ENCODE measurements around the gene RUVBL2. TPM values are rescaled to one million over a fixed set of nuclear protein-coding genes. Genes with fewer than 3 reads are reported as not detected.

Gene RUVBL2
- 63.8 TPM for total RNA-seq
- 10 to 100 TPM; 55.3 to 72.5 (median 66.9) TPM for polyA plus RNA-seq (ENCODE audit: insufficient read depth in 1 of 8, insufficient read length in 8 of 8, low replicate concordance in 1 of 8)
- long read RNA-seq, donor 1, transcript RUVBL2-206 (15 exons, 2,009 nt) = major isoform, 8 of 8 reads
- long read RNA-seq, donor 1, partial matches to known transcripts = 0 of 8 reads
- long read RNA-seq, donor 1, other reads (novel, unspliced or antisense) = 0 of 8 reads
- long read RNA-seq, donor 2 = 0 reads
- long read RNA-seq, donor 3, transcript RUVBL2-206 (15 exons, 2,009 nt) = major isoform, 12 of 13 reads
- long read RNA-seq, donor 3, partial matches to known transcripts = 0 of 13 reads
- long read RNA-seq, donor 3, other reads (novel, unspliced or antisense) = 0 of 13 reads
- long read RNA-seq, donor 4, transcript RUVBL2-206 (15 exons, 2,009 nt) = major isoform, 9 of 10 reads
- long read RNA-seq, donor 4, partial matches to known transcripts = 0 of 10 reads
- long read RNA-seq, donor 4, other reads (novel, unspliced or antisense) = 0 of 10 reads
- long read RNA-seq, donor 5, transcript RUVBL2-206 (15 exons, 2,009 nt) = major isoform, 36 of 51 reads
- long read RNA-seq, donor 5, partial matches to known transcripts = 5 of 51 reads
- long read RNA-seq, donor 5, other reads (novel, unspliced or antisense) = 5 of 51 reads
- long read RNA-seq, donor 6, transcript RUVBL2-206 (15 exons, 2,009 nt) = major isoform, 27 of 41 reads
- long read RNA-seq, donor 6, partial matches to known transcripts = 10 of 41 reads
- long read RNA-seq, donor 6, other reads (novel, unspliced or antisense) = 0 of 41 reads
- long read RNA-seq, donor 7, transcript RUVBL2-206 (15 exons, 2,009 nt) = major isoform, 15 of 19 reads
- long read RNA-seq, donor 7, partial matches to known transcripts = 0 of 19 reads
- long read RNA-seq, donor 7, other reads (novel, unspliced or antisense) = 0 of 19 reads
- long read RNA-seq, donor 8, transcript RUVBL2-206 (15 exons, 2,009 nt) = major isoform, 8 of 9 reads
- long read RNA-seq, donor 8, partial matches to known transcripts = 0 of 9 reads
- long read RNA-seq, donor 8, other reads (novel, unspliced or antisense) = 0 of 9 reads
- long read RNA-seq, donor 9, transcript RUVBL2-206 (15 exons, 2,009 nt) = major isoform, 9 of 14 reads
- long read RNA-seq, donor 9, partial matches to known transcripts = 0 of 14 reads
- long read RNA-seq, donor 9, other reads (novel, unspliced or antisense) = 0 of 14 reads
- long read RNA-seq, donor 10, transcript RUVBL2-206 (15 exons, 2,009 nt) = major isoform, 10 of 11 reads
- long read RNA-seq, donor 10, partial matches to known transcripts = 0 of 11 reads
- long read RNA-seq, donor 10, other reads (novel, unspliced or antisense) = 0 of 11 reads
- long read RNA-seq, donor 11, transcript RUVBL2-206 (15 exons, 2,009 nt) = major isoform, 12 of 13 reads
- long read RNA-seq, donor 11, partial matches to known transcripts = 0 of 13 reads
- long read RNA-seq, donor 11, other reads (novel, unspliced or antisense) = 0 of 13 reads

DNA sequence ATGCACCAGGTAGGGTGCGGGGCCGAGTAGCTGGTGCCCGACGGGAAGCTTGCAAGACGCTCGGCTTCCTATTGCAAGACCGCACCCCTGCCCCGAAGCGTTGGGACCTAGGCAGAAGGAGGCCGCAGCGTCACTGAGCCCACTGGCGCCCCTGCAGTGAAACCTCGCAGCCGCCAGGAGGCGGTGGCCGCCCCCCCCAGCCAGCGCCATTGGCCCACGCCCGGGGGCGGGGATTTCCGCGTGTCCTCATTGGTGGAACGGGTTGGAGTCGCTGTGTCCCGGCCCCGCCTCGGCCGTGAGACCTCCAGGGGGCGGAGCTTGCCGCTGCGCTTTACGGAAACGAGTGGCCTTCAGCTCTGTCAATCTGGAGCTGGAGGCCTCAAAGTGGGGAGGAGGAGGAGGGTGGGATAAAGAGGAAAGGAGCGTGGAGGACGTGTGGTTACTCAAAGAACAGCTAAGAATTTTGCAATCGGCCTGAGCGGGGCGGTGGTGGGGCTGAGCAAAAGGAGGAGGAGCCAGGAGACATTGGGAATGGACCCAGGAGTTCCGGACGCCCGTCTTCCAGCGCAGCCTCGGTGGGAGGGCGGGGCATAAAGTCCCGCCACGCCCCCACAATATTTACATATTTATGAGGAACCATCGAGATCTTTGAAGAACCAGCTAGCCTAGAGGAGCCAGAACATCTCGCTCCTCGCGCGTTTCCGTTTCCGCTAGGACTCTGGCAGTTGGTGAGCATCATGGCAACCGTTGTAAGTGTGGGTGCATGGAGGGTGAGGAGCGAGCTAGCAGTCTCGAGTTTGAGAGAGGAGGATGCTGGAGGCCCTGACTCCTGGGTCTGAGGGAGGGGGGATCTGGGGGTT lies at the start of gene RUVBL2, which contains the start of gene GYS1:
Gene RUVBL2 (plus strand): TSS at position 713 of the 860 bp plus-strand sequence. CDS start 25 bp downstream, at position 738.
Gene GYS1 (minus strand): TSS at position 135 of the 860 bp plus-strand sequence. CDS start 197 bp downstream, outside the sequence.
- DNase-seq = peak; percentile 100
- no peaks in the 10 kb centered on the region for H3K9me3 ChIP-seq (replicated peaks; ENCODE audit: control insufficient read depth, low read depth, low read length)
- no peaks in the 10 kb centered on the region for H3K27me3 ChIP-seq (ENCODE audit: control insufficient read depth, insufficient read depth, low read length)
- peak within 1 kb of the TSS; percentile 98 for H3K4me3 ChIP-seq (ENCODE audit: low read length)
- peaks cover 52% of the 10 kb centered on the region for H3K4me1 ChIP-seq (ENCODE audit: control insufficient read depth, insufficient read depth, low read length)
- peaks cover 25% of the 10 kb centered on the region for H3K36me3 ChIP-seq (ENCODE audit: control insufficient read depth, insufficient read depth, low read length)
- peak within 1 kb of the TSS; percentile 100 for H3K27ac ChIP-seq (ENCODE audit: low read length)
- WGBS (ENCODE audit: insufficient coverage) = under 1% methylated on average over 43 of the region's 56 CpGs

- no peak for DNase-seq
- H3K4me1 ChIP-seq (ENCODE audit: control insufficient read depth, insufficient read depth, low read length) = peaks cover 7% of the 10 kb centered on the region
- H3K27me3 ChIP-seq (ENCODE audit: control insufficient read depth, insufficient read depth, low read length) = peaks cover 2% of the 10 kb centered on the region
- 74% methylated on average over 4 of the region's 5 CpGs for WGBS (ENCODE audit: insufficient coverage)
- H3K9me3 ChIP-seq (replicated peaks; ENCODE audit: control insufficient read depth, low read depth, low read length) = peaks cover 11% of the 10 kb centered on the region
- H3K36me3 ChIP-seq (ENCODE audit: control insufficient read depth, insufficient read depth, low read length) = no peaks in the 10 kb centered on the region
- H3K27ac ChIP-seq (ENCODE audit: low read length) = no peak overlapping the region
- no peak overlapping the region for H3K4me3 ChIP-seq (ENCODE audit: low read length)
Observed at GRCh38 chr19:48945415-48945814, 48.3 kb upstream of the RUVBL2 start.

GRCh38 chr19:48945817-48946216 lies 47.9 kb upstream of the RUVBL2 start:
- H3K4me3 ChIP-seq (ENCODE audit: low read length) = no peak overlapping the region
- peaks cover 2% of the 10 kb centered on the region for H3K27me3 ChIP-seq (ENCODE audit: control insufficient read depth, insufficient read depth, low read length)
- peaks cover 7% of the 10 kb centered on the region for H3K4me1 ChIP-seq (ENCODE audit: control insufficient read depth, insufficient read depth, low read length)
- no peak overlapping the region for H3K27ac ChIP-seq (ENCODE audit: low read length)
- DNase-seq = no peak
- peaks cover 9% of the 10 kb centered on the region for H3K9me3 ChIP-seq (replicated peaks; ENCODE audit: control insufficient read depth, low read depth, low read length)
- H3K36me3 ChIP-seq (ENCODE audit: control insufficient read depth, insufficient read depth, low read length) = no peaks in the 10 kb centered on the region
- 86% methylated on average over 1 of the region's 2 CpGs for WGBS (ENCODE audit: insufficient coverage)

GRCh38 chr19:48946463-48947257 lies 47.0 kb upstream of the RUVBL2 start:
- Histone ChIP-seq H3K27ac (ENCODE audit: low read length) (no peak overlapping the region), H3K36me3 (ENCODE audit: control insufficient read depth, insufficient read depth, low read length) (no peaks in the 10 kb centered on the region), H3K4me1 (ENCODE audit: control insufficient read depth, insufficient read depth, low read length) (peaks cover 7% of the 10 kb centered on the region), H3K27me3 (ENCODE audit: control insufficient read depth, insufficient read depth, low read length) (no peaks in the 10 kb centered on the region), H3K9me3 (replicated peaks; ENCODE audit: control insufficient read depth, low read depth, low read length) (peaks cover 3% of the 10 kb centered on the region), H3K4me3 (ENCODE audit: low read length) (no peak overlapping the region)
- WGBS (ENCODE audit: insufficient coverage) = 55% methylated on average over 9 of the region's 9 CpGs
- DNase-seq = peak; percentile 46

GRCh38 chr19:48947258-48947542 lies 46.5 kb upstream of the RUVBL2 start:
- H3K9me3 ChIP-seq (replicated peaks; ENCODE audit: control insufficient read depth, low read depth, low read length) = peaks cover 3% of the 10 kb centered on the region
- no peaks in the 10 kb centered on the region for H3K36me3 ChIP-seq (ENCODE audit: control insufficient read depth, insufficient read depth, low read length)
- WGBS (ENCODE audit: insufficient coverage) = 90% methylated on average over 2 of the region's 3 CpGs
- H3K27me3 ChIP-seq (ENCODE audit: control insufficient read depth, insufficient read depth, low read length) = no peaks in the 10 kb centered on the region
- H3K27ac ChIP-seq (ENCODE audit: low read length) = no peak overlapping the region
- H3K4me1 ChIP-seq (ENCODE audit: control insufficient read depth, insufficient read depth, low read length) = peaks cover 7% of the 10 kb centered on the region
- DNase-seq = no peak
- no peak overlapping the region for H3K4me3 ChIP-seq (ENCODE audit: low read length)

- Histone ChIP-seq H3K9me3 (replicated peaks; ENCODE audit: control insufficient read depth, low read depth, low read length) (peaks cover 3% of the 10 kb centered on the region), H3K27ac (ENCODE audit: low read length) (peak overlapping the region; percentile 55), H3K36me3 (ENCODE audit: control insufficient read depth, insufficient read depth, low read length) (no peaks in the 10 kb centered on the region), H3K27me3 (ENCODE audit: control insufficient read depth, insufficient read depth, low read length) (no peaks in the 10 kb centered on the region), H3K4me1 (ENCODE audit: control insufficient read depth, insufficient read depth, low read length) (peaks cover 16% of the 10 kb centered on the region), H3K4me3 (ENCODE audit: low read length) (no peak overlapping the region)
- DNase-seq = peak; percentile 67
- WGBS (ENCODE audit: insufficient coverage) = 6% methylated on average over 3 of the region's 3 CpGs
Observed at GRCh38 chr19:48950159-48950558, 43.5 kb upstream of the RUVBL2 start.

GRCh38 chr19:48950830-48951519 lies 42.7 kb upstream of the RUVBL2 start:
- Histone ChIP-seq H3K36me3 (ENCODE audit: control insufficient read depth, insufficient read depth, low read length) (no peaks in the 10 kb centered on the region), H3K4me1 (ENCODE audit: control insufficient read depth, insufficient read depth, low read length) (peaks cover 24% of the 10 kb centered on the region), H3K27ac (ENCODE audit: low read length) (peak overlapping the region; percentile 55), H3K9me3 (replicated peaks; ENCODE audit: control insufficient read depth, low read depth, low read length) (peaks cover 3% of the 10 kb centered on the region), H3K4me3 (ENCODE audit: low read length) (no peak overlapping the region), H3K27me3 (ENCODE audit: control insufficient read depth, insufficient read depth, low read length) (no peaks in the 10 kb centered on the region)
- 96% methylated on average over 4 of the region's 9 CpGs for whole genome bisulfite sequencing (ENCODE audit: insufficient coverage)
- no peak for DNase-seq

GRCh38 chr19:48953141-48953540 lies 40.5 kb upstream of the RUVBL2 start:
- H3K36me3 ChIP-seq (ENCODE audit: control insufficient read depth, insufficient read depth, low read length) = peaks cover 6% of the 10 kb centered on the region
- H3K27me3 ChIP-seq (ENCODE audit: control insufficient read depth, insufficient read depth, low read length) = no peaks in the 10 kb centered on the region
- no peaks in the 10 kb centered on the region for H3K9me3 ChIP-seq (replicated peaks; ENCODE audit: control insufficient read depth, low read depth, low read length)
- WGBS (ENCODE audit: insufficient coverage) = 63% methylated on average over 4 of the region's 4 CpGs
- H3K4me1 ChIP-seq (ENCODE audit: control insufficient read depth, insufficient read depth, low read length) = peaks cover 17% of the 10 kb centered on the region
- H3K4me3 ChIP-seq (ENCODE audit: low read length) = no peak overlapping the region
- DNase-seq = peak; percentile 28
- no peak overlapping the region for H3K27ac ChIP-seq (ENCODE audit: low read length)

Measured in muscle of leg (tissue), 16 donors.